CD4-positive, alpha-beta T cell treated with Interleukin-4 for 1 hour (primary cell): Measurements from ENCODE around the gene CARD10.

Experiments
- DNase-seq, 2 donors: peaks; one replicate each; pipeline ENCODE4 v3.0.0-alpha.2; 2020 to 2022

CARD10 gene

DNA sequence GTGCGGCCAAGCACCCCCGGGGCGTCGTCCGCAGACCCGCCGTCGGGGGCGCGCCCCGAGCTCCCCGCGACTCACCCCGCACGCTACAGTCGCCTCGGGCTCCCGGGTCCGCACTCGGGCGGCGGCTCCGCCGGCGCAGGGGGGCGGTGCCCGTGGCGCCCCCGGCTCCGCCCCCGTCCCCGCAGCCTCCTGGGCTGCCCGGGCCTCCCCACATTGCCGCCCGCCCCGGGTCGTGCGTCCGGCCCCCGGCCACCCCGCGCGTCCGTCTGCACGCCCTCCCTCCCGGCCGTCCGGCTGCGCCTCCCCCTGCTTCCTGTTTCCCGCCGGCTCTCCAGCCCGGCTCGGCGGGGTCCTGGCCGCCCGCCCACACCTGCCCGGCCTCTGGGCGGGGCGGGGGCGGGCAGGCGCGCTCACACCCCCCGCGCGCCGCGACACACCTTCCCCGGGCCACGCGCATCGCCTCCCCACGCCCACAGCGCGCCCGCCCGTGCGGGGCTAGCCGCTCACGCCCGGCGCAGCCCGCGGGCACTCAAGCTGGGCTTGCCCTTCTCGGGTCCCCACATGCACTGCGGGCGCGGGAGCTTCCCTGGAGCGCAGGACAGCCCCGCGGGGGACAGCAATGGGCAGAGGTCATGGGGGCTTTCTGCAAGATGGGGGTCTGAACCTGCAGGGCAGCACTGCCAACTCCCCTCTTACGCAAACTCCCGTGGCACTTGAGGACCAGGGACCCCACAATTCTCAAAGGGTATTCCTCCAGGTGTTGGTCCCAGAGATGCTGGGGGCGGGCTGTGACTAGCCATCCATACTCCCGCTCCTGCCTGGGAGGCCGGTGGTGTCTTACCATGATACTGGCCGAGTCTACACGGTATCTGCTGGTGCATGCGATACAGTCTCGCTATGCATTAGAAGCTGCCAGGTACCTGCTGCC lies at the start of gene CARD10:
TSS of gene CARD10 (minus strand) at position 148 of the 928 bp plus-strand sequence. CDS start 215 bp downstream, outside the sequence.
- DNase-seq = peak in 1 of 2 donors; percentile 17

DNA sequence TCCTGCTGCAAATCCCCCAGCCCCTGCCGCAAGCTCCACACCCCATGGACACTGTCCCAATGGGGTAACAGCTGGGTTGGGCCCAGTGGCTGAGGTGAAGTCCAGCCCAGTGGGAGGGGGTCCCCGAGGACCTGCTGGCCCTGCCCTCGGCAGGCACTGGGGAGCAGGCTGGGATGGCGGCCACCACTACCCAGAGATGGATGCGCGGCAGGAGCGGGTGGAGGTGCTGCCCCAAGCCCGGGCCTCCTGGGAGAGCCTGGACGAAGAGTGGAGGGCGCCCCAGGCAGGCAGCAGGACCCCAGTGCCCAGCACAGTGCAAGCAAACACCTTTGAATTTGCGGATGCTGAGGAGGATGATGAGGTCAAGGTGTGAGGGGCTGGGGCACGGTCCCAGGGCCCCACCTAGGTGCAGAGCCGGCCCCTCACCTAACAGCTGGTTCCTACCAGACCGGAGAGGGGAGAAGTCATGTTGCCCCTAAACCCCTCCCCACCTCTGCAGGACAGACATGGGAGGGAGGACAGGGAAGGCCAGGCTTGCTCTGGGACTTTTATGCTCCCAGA lies 49.3 kb upstream of the CARD10 start:
- no peak for DNase-seq

GRCh38 chr22:37568012-37568411 lies 48.8 kb upstream of the CARD10 start:
- DNase-seq = no peak

DNA sequence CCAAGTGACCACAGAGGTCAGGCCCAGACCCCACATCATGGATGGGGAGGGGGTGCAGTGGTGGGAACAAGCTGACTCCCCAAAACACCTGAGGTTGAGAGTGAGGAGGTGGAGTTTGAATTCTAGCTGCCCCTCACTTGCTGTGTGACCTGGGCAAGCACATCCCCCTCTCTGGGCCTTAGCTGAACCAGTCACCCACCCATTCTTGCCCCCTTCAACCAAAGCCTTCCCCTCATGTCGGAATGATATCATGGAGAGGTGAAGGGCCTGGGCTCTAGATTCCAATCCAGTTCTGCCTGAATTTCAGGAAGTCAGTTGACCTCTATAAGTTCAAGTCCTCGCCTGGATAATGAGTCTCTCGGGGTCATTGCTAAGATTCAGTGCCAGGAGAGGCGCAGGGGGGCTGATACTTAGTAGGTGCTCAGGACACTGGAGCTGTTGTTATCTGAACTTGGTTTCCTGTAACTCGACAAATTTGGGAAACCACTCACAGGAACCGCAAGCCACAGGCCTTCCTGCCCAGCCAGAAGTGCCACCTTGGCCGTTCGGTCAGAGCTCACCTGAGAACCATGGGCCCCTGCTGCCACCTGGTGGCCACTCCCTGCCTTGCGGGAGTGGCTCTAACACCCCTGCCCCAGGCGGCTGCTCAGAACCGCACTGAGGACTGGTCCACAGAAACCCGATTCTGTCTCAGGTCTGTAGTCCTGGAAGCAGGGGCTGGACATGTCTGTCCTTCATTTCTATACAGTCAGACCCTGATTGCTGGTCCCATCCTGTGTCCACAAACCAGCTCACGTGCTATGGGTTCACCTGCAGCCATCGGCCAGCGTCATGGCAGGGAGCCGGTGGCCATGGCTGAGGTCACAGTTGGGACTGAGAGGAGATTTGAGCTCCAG lies 47.9 kb upstream of the CARD10 start:
- DNase-seq = peak; percentile 91 to 92

DNA sequence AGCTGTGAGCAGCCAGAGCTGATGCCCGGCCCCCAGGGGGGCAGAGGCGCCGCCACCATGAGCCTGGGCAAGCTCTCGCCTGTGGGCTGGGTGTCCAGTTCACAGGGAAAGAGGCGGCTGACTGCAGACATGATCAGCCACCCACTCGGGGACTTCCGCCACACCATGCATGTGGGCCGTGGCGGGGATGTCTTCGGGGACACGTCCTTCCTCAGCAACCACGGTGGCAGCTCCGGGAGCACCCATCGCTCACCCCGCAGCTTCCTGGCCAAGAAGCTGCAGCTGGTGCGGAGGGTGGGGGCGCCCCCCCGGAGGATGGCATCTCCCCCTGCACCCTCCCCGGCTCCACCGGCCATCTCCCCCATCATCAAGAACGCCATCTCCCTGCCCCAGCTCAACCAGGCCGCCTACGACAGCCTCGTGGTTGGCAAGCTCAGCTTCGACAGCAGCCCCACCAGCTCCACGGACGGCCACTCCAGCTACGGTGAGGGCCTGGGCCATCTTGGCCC lies 47.2 kb upstream of the CARD10 start:
- peak; percentile 48 to 56 for DNase-seq

GRCh38 chr22:37565830-37566229 lies 46.6 kb upstream of the CARD10 start:
- DNase-seq = no peak

DNA sequence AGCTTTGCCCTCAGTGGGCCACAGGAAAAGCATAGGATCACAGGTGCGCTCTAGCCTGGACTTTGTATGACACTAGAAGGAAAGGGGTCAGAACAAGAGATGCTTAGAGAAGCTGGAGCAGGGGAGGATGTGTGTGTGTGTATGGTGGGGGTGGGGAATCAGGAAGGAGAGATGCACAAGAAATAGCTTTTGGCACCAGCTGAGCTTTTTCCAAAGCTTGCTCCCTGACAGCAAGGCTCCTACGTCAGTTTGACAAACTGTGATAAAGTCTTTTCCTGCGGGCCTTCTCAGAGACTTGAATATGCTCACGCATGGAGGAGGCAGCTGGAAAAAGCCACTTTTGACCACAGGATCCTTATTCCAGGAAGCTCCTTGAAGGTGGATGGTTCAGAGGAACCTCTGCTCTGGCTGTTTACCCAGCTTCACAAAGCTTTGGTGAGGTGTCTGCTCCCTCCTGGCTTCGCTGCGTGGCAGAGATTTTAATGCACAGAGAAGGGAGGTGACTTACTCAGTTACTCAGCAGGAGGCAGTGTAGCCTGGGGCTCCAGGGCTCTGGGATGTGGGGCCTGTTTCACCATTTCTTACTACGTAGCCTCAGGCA lies 45.0 kb upstream of the CARD10 start:
- DNase-seq = no peak

- no peak for DNase-seq
These were observed 44.2 kb upstream of the CARD10 start for GRCh38 chr22:37563153-37564081.

DNA sequence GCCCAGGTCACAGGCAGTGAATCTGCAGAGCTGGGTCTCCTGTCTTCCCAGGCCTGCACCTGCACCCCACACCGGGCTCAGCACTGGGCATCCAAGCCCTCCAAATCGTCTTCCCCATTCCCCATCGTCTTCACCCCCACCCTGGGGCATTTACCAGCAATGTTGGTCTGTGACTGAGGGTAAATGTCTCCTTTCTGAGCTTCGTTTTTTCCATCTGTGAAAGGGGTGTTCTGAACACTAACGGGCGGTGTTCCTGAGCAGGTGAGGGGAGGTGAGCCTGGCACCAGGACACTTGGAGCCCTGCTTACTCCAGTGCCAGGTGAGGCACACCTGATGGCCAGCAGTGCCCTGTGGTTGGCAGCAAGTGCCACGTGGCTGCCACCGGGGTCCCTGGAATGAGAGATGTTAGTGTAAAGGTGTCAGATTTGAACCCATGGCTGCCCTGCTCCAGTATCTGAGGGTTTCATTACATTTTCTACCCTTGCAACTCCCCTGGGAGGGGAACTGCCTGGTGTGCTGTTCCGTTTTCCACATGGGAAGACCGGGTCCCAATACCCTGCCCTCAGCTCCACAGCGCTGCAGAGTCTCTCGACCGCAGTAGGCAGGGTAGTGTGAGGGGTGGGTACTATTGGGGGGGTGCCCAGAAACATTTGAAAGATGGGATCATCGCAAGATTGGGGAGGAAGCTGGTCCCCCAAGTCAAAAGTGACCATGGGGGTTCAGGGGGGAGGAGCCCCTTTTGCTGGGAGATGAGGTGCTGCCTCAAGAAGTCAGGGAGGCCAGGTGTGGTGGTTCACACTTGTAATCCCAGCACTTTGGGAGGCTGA lies 43.0 kb upstream of the CARD10 start:
- DNase-seq = no peak

- peak; percentile 75 to 77 for DNase-seq
These were observed 42.2 kb upstream of the CARD10 start for GRCh38 chr22:37561212-37562048.

GRCh38 chr22:37560608-37561211 lies 41.5 kb upstream of the CARD10 start:
- DNase-seq = no peak

- no peak for DNase-seq
These were observed 40.8 kb upstream of the CARD10 start, which contains the start of gene CDC42EP1 for GRCh38 chr22:37559901-37560607. Gene CDC42EP1 (plus strand): TSS chr22:37560480. CDS start chr22:37566350, 5,870 bp downstream.

DNA sequence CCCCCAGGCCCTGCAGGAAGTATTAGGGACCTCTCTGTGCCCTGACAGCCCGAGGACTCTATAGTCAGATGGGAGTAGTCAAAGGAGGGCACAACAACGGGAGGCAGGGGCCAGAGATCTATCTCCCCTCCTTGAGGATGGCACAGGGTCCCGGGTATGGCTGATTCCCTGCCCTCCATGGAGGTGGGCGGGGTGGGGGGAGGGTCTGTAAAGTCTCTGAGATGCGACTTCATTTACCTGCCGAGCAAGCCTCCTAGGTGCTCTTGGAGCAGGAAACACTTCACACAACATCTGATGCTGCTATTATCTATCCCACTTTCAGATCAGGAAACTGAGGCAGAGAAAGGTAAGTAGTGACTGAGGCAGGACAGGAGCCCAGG lies 40.3 kb upstream of the CARD10 start:
- no peak for DNase-seq

DNA sequence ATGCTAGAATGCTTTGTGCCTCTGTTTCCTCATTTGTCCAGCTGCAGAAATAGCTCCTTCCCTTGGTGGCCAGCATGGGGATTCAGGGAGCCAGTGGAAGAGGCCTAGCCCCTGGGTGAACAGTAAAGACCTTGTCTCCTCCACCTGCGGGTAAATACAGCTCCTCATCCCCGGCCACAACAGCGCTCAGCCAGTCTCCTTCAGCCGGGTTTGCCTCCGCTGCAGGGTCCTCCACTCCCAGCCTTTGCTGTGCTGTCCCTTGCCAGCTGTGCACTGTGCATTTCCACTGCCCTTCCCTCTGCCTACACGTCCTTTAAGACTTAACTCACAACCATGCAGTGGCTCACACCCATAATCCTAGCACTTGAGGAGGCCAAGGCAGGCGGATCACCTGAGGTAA lies 39.6 kb upstream of the CARD10 start:
- no peak for DNase-seq

- no peak for DNase-seq
These were observed 38.2 kb upstream of the CARD10 start for GRCh38 chr22:37557321-37558001.

GRCh38 chr22:37556710-37557109 lies 37.5 kb upstream of the CARD10 start:
- no peak for DNase-seq

DNA sequence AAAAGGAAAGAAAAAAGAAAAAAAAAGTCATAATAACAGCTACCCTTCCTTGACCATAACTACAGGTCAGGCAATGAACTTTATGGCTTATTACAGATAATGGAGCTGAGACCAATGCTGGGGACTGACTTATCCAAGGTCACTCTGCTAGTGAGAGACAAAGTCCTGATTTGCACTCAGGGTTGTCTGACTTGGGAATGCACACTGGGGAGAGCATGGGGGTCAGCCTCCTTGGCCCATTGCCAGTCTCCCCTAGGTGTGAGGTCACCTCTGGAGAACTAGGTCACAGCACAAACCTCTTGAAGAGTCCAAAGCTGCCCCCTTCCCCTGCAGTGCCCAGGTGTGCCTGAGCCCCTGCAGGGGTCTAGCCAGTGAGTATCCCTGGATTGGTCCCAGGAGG lies 35.8 kb upstream of the CARD10 start:
- no peak for DNase-seq

- no peak for DNase-seq
These were observed 34.5 kb upstream of the CARD10 start for GRCh38 chr22:37553725-37554124.
